MM.1S (cell line): Measurements from ENCODE around the gene MGST2.
A peak's percentile ranks its signal among the peaks of the same experiment; 100 is the strongest.

Experiments used
- DNase-seq: peaks from one replicate; pipeline ENCODE4 v3.0.0-alpha.2; 2015
- H2AFZ ChIP-seq: fragments of 300-600 bp; sonication (generic); 2 replicates; pipeline ENCODE4 v1.6.0; 2016; ENCODE audit warnings: antibody characterized with exemption, low read length
- H3F3A ChIP-seq: fragments of 300-600 bp; sonication (generic); 2 replicates; pipeline ENCODE4 v1.6.1; 2016; ENCODE audit warnings: mild to moderate bottlenecking, antibody characterized with exemption, low read length, moderate library complexity, mixed read lengths; ENCODE audit not compliant: insufficient read depth
- H3K27ac ChIP-seq: fragments of 300-600 bp; sonication (generic); 2 replicates; pipeline ENCODE4 v1.5.1; 2016; ENCODE audit warnings: mild to moderate bottlenecking, low read length
- H3K27me3 ChIP-seq: fragments of 300-600 bp; sonication (generic); replicated peaks from 2 replicates; pipeline ENCODE4 v1.6.0; 2016; ENCODE audit warnings: low read length; ENCODE audit not compliant: insufficient read depth
- H3K36me3 ChIP-seq: fragments of 300-600 bp; sonication (generic); replicated peaks from 2 replicates; pipeline ENCODE4 v1.6.1; 2016; ENCODE audit warnings: mild to moderate bottlenecking, low read length, mixed read lengths; ENCODE audit not compliant: insufficient read depth
- H3K4me1 ChIP-seq: fragments of 300-600 bp; sonication (generic); 2 replicates; pipeline ENCODE4 v1.6.1; 2016; ENCODE audit warnings: low read length, mixed read lengths
- H3K4me2 ChIP-seq: fragments of 300-600 bp; sonication (generic); 2 replicates; pipeline ENCODE4 v1.6.0; 2016; ENCODE audit warnings: low read depth, low read length
- H3K4me3 ChIP-seq: fragments of 300-600 bp; sonication (generic); 2 replicates; pipeline ENCODE4 v1.5.1; 2016; ENCODE audit warnings: low read length, mixed read lengths
- H3K79me2 ChIP-seq: fragments of 300-600 bp; sonication (generic); 2 replicates; pipeline ENCODE4 v1.6.1; 2016; ENCODE audit warnings: mixed run types, low read length, mixed read lengths
- H3K9ac ChIP-seq: fragments of 300-600 bp; sonication (generic); 2 replicates; pipeline ENCODE4 v1.6.1; 2016; ENCODE audit warnings: low read length, mixed read lengths
- H3K9me2 ChIP-seq: fragments of 300-600 bp; sonication (generic); replicated peaks from 2 replicates; pipeline ENCODE4 v1.6.1; 2016; ENCODE audit warnings: mild to moderate bottlenecking, low read length, mixed read lengths; ENCODE audit not compliant: insufficient read depth
- H3K9me3 ChIP-seq: fragments of 300-600 bp; sonication (generic); replicated peaks from 2 replicates; pipeline ENCODE4 v1.6.1; 2016; ENCODE audit warnings: mild to moderate bottlenecking, low read length, mixed read lengths; ENCODE audit not compliant: insufficient read depth
- H4K20me1 ChIP-seq: fragments of 300-600 bp; sonication (generic); 2 replicates; pipeline ENCODE4 v1.6.1; 2016; ENCODE audit warnings: mild to moderate bottlenecking, low read length, moderate library complexity, mixed read lengths; ENCODE audit not compliant: insufficient read depth
- EZH2 ChIP-seq: fragments of 300-600 bp; sonication (generic); optimal IDR thresholded peaks from 2 replicates; pipeline ENCODE3; 2017; ENCODE audit warnings: low read depth, mild to moderate bottlenecking, antibody characterized with exemption, low read length, mixed read lengths
- EZH2phosphoT487 ChIP-seq: fragments of 300-600 bp; sonication (generic); IDR thresholded peaks from 2 replicates; pipeline ENCODE4 v1.6.1; 2018; ENCODE audit warnings: antibody characterized with exemption, low read length
- TF ChIP-seq, protein P1 (sequence below): fragments of 300-600 bp; sonication (generic); IDR thresholded peaks from 2 replicates; pipeline ENCODE4 v1.5.1; 2016; ENCODE audit warnings: antibody characterized with exemption, low read length, mixed read lengths

The MGST2 gene

DNA sequence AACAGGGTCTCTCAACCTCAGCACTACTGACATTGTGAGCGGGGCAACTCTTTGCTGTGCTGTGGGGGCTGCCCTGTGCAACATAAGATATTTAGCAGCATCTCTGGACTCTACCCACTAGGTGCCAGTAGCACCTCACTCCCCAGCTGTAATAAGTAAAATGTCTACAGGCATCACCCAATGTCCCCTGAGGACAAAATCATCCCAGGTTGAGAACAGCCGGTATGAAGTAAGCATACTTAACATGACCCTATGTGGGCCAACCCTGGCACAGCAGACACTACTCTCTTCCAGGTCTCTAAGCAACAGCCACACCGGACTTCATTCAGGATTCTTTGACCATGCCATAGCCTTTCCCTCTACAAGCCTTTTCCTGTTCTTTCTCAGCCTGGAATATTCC lies 10.5 kb upstream of the MGST2 start:
- Histone ChIP-seq H3K4me2 (no peak overlapping the region), H3K27me3 (no peaks in the 10 kb centered on the region), H3K9ac (no peak overlapping the region), H3K36me3 (no peaks in the 10 kb centered on the region), H2AFZ (no peak overlapping the region), H3K27ac (no peak overlapping the region), H3K9me2 (no peaks in the 10 kb centered on the region), H3F3A (no peaks in the 10 kb centered on the region), H3K9me3 (no peaks in the 10 kb centered on the region), H3K4me1 (no peaks in the 10 kb centered on the region), H3K4me3 (no peak overlapping the region), H4K20me1 (no peaks in the 10 kb centered on the region), H3K79me2 (no peaks in the 10 kb centered on the region)
- no peak for DNase-seq
- TF ChIP-seq EZH2phosphoT487, result no peak
- TF ChIP-seq, protein P1, sequence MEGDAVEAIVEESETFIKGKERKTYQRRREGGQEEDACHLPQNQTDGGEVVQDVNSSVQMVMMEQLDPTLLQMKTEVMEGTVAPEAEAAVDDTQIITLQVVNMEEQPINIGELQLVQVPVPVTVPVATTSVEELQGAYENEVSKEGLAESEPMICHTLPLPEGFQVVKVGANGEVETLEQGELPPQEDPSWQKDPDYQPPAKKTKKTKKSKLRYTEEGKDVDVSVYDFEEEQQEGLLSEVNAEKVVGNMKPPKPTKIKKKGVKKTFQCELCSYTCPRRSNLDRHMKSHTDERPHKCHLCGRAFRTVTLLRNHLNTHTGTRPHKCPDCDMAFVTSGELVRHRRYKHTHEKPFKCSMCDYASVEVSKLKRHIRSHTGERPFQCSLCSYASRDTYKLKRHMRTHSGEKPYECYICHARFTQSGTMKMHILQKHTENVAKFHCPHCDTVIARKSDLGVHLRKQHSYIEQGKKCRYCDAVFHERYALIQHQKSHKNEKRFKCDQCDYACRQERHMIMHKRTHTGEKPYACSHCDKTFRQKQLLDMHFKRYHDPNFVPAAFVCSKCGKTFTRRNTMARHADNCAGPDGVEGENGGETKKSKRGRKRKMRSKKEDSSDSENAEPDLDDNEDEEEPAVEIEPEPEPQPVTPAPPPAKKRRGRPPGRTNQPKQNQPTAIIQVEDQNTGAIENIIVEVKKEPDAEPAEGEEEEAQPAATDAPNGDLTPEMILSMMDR, result peak; percentile 23; the same call in 1 of the 2 replicates

GRCh38 chr4:139656614-139657486 lies 8.8 kb upstream of the MGST2 start:
- TF ChIP-seq, protein P1, result peak; percentile 84
- TF ChIP-seq EZH2phosphoT487 (no peak), EZH2 (no peak)
- H4K20me1 ChIP-seq, result no peaks in the 10 kb centered on the region
- H3F3A ChIP-seq, result no peaks in the 10 kb centered on the region
- H3K9me3 ChIP-seq, result no peaks in the 10 kb centered on the region
- DNase-seq, result peak; percentile 77
- no peaks in the 10 kb centered on the region for H3K79me2 ChIP-seq
- H3K9ac ChIP-seq, result no peak overlapping the region
- H3K27ac ChIP-seq, result no peak overlapping the region
- H3K9me2 ChIP-seq, result no peaks in the 10 kb centered on the region
- no peaks in the 10 kb centered on the region for H3K36me3 ChIP-seq
- H3K4me1 ChIP-seq, result no peaks in the 10 kb centered on the region
- H2AFZ ChIP-seq, result peak overlapping the region; percentile 38; the same call in 1 of the 2 replicates
- H3K27me3 ChIP-seq, result no peaks in the 10 kb centered on the region
- peak overlapping the region; percentile 20; the same call in 1 of the 2 replicates for H3K4me3 ChIP-seq
- H3K4me2 ChIP-seq, result peak overlapping the region; percentile 33; the same call in 1 of the 2 replicates

- no peaks in the 10 kb centered on the region for H3K9me3 ChIP-seq
- H3K36me3 ChIP-seq, result no peaks in the 10 kb centered on the region
- no peaks in the 10 kb centered on the region for H4K20me1 ChIP-seq
- no peaks in the 10 kb centered on the region for H3F3A ChIP-seq
- no peak for TF ChIP-seq EZH2
- H3K4me3 ChIP-seq, result no peak overlapping the region
- H3K27ac ChIP-seq, result no peak overlapping the region
- H2AFZ ChIP-seq, result no peak overlapping the region
- no peak overlapping the region for H3K9ac ChIP-seq
- no peaks in the 10 kb centered on the region for H3K4me1 ChIP-seq
- no peak overlapping the region for H3K4me2 ChIP-seq
- no peaks in the 10 kb centered on the region for H3K27me3 ChIP-seq
- no peaks in the 10 kb centered on the region for H3K9me2 ChIP-seq
- no peak for DNase-seq
- no peaks in the 10 kb centered on the region for H3K79me2 ChIP-seq
Observed at GRCh38 chr4:139658185-139658584, 7.4 kb upstream of the MGST2 start.
